GM19372 (cell line): ENCODE measurements around the gene SEMA3B.
"Not testable (repeated sequence)": the region's sequence is repeated elsewhere in the genome, so short reads cannot be mapped to it uniquely, and the experiment has no call there.

Experiments used
- ATAC-seq: cut with Tn5 transposase; IDR thresholded peaks from one replicate; pipeline ENCODE4 v1.9.1; 2021; ENCODE audit warnings: mild to moderate bottlenecking, low read depth, moderate library complexity; ENCODE audit not compliant: unreplicated experiment

SEMA3B gene

GRCh38 chr3:50237754-50238548 lies 31.0 kb upstream of the SEMA3B start:
- ATAC-seq: peak; percentile 24

- ATAC-seq: no peak
Observed at GRCh38 chr3:50238549-50239026, 30.4 kb upstream of the SEMA3B start.

GRCh38 chr3:50239649-50240048 lies 29.3 kb upstream of the SEMA3B start:
- ATAC-seq: no peak

- no peak for ATAC-seq
Observed at GRCh38 chr3:50241163-50241562, 27.8 kb upstream of the SEMA3B start.

GRCh38 chr3:50241713-50242380 lies 27.1 kb upstream of the SEMA3B start:
- ATAC-seq: no peak

GRCh38 chr3:50242381-50242770 lies 26.6 kb upstream of the SEMA3B start:
- no peak for ATAC-seq

GRCh38 chr3:50242851-50243542 lies 25.9 kb upstream of the SEMA3B start:
- no peak for ATAC-seq

- no peak for ATAC-seq
Observed at GRCh38 chr3:50243543-50243895, 25.4 kb upstream of the SEMA3B start.

- not testable (repeated sequence) for ATAC-seq
Observed at GRCh38 chr3:50244813-50245212, 24.1 kb upstream of the SEMA3B start.

GRCh38 chr3:50245251-50245745 lies 23.6 kb upstream of the SEMA3B start:
- no peak for ATAC-seq

GRCh38 chr3:50245831-50246516 lies 23.0 kb upstream of the SEMA3B start:
- ATAC-seq: peak; percentile 73

GRCh38 chr3:50246517-50246954 lies 22.4 kb upstream of the SEMA3B start:
- ATAC-seq: peak; percentile 65

- no peak for ATAC-seq
Observed at GRCh38 chr3:50248387-50248786, 20.6 kb upstream of the SEMA3B start.

- ATAC-seq: no peak
Observed at GRCh38 chr3:50249457-50249856, 19.5 kb upstream of the SEMA3B start.

GRCh38 chr3:50250514-50250913 lies 18.4 kb upstream of the SEMA3B start:
- ATAC-seq: no peak

- ATAC-seq: no peak
Observed at GRCh38 chr3:50251220-50251619, 17.7 kb upstream of the SEMA3B start.

GRCh38 chr3:50254577-50255250 lies 14.2 kb upstream of the SEMA3B start:
- ATAC-seq: no peak

- ATAC-seq: no peak
Observed at GRCh38 chr3:50255251-50255615, 13.7 kb upstream of the SEMA3B start.

GRCh38 chr3:50256978-50257890 lies 11.7 kb upstream of the SEMA3B start:
- no peak for ATAC-seq
